ENCODE measurements around the gene IQCH. TPM values are rescaled to one million over a fixed set of nuclear protein-coding genes. Genes with fewer than 3 reads are reported as not detected.

Gene IQCH
- total RNA-seq, 1 donor from 2014 or later = 5.2 TPM

DNA sequence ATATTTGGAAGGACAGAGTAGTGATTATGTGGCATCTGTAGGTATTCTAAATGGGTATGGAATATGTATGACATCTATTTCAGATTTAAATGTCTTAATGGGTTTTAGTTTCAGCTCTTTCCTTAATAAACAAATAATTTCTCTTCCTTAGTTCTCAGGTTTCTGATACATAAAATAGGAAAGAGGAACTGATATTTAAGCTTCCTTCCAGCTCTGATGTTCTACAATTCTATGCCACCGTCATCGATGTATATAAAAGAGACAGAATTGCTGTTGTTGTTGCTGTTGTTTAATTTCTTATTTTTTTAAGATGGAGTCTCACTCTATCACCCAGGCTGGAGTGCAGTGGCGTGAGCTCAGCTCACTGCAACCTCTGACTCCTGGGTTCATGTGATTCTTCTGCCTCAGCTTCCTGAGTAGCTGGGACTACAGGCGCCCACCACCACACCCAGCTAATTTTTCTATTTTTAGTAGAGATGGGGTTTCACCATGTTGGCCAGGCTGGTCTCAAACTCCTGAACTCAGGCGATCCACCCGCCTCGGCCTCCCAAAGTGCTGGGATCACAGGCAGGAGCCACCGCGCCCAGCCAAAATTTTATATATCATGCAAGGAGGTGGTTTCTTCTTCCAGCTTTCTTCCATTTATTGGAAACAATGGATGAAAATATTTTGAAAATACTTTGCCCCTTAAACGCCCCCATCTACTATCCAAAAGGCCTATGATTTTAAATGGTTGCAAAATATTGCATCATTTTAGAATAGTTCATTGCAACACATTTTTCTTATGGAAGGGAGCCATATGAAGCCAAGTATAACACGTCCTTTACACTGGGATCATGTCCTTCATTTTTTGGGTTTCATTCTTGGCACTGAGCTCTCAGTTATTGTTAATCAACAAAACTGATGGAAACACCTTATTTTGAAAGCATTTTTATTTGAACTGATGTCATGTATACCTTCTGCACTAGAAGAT lies 252.5 kb downstream of the IQCH start:
- Mint-ChIP-seq H3K27me3 (no peaks in the 10 kb centered on the region), H3K36me3 (ENCODE audit: insufficient read depth) (peaks cover 6% of the 10 kb centered on the region), H3K9me3 (ENCODE audit: low read depth) (no peaks in the 10 kb centered on the region), H3K4me1 (ENCODE audit: low read depth) (peaks cover 6% of the 10 kb centered on the region), H3K27ac (no peak overlapping the region), H3K4me3 (ENCODE audit: low read depth) (no peak overlapping the region)
- DNase-seq (ENCODE audit: low spot score, unreplicated experiment) = no peak
- TF ChIP-seq, protein P1, sequence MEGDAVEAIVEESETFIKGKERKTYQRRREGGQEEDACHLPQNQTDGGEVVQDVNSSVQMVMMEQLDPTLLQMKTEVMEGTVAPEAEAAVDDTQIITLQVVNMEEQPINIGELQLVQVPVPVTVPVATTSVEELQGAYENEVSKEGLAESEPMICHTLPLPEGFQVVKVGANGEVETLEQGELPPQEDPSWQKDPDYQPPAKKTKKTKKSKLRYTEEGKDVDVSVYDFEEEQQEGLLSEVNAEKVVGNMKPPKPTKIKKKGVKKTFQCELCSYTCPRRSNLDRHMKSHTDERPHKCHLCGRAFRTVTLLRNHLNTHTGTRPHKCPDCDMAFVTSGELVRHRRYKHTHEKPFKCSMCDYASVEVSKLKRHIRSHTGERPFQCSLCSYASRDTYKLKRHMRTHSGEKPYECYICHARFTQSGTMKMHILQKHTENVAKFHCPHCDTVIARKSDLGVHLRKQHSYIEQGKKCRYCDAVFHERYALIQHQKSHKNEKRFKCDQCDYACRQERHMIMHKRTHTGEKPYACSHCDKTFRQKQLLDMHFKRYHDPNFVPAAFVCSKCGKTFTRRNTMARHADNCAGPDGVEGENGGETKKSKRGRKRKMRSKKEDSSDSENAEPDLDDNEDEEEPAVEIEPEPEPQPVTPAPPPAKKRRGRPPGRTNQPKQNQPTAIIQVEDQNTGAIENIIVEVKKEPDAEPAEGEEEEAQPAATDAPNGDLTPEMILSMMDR (IDR thresholded peaks at IDR 0.05; ENCODE audit: unreplicated experiment) = no peak

DNA sequence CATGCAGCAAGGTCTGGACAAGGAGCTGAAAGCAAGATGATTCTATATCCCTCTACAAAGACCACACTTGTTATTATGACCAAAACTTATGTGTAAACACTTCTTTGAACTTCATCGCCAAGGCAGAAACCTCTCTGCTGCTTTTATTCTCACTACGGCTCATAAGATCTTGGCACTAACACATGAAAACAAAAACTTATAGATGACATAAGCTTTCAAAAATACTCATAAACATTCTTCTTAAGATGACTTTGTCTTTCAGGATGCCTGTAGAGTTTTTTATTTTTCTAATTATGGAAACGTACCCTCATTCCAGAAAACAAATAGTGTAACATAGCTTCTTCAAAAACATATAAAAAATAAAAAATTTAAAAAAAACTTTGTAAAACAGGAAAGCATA lies 253.8 kb downstream of the IQCH start:
- Mint-ChIP-seq H3K27me3 (no peaks in the 10 kb centered on the region), H3K9me3 (ENCODE audit: low read depth) (no peaks in the 10 kb centered on the region), H3K27ac (no peak overlapping the region), H3K4me3 (ENCODE audit: low read depth) (no peak overlapping the region), H3K4me1 (ENCODE audit: low read depth) (peaks cover 4% of the 10 kb centered on the region), H3K36me3 (ENCODE audit: insufficient read depth) (peaks cover 10% of the 10 kb centered on the region)
- TF ChIP-seq, protein P1 (IDR thresholded peaks at IDR 0.05; ENCODE audit: unreplicated experiment) = no peak
- DNase-seq (ENCODE audit: low spot score, unreplicated experiment) = no peak

DNA sequence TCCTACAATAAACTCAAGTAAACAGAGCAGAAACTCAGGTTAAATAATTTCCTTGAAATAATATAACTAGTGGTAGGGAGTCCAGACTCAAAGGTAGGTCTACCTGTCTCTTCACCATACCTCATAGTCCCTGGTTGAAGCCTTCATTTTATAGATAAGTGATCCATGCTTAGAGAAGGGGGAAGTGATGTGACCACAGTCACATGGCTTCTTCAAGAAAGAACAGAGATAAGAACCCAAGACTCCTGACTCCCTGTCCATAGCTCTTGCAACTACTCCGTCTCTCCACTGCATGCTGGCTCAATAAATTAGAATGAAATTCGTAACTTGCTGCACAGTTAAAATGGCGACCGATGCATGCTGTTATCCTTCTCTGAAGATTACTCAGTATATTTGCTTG lies 255.3 kb downstream of the IQCH start:
- H3K27me3 Mint-ChIP-seq = no peaks in the 10 kb centered on the region
- TF ChIP-seq, protein P1 (IDR thresholded peaks at IDR 0.05; ENCODE audit: unreplicated experiment) = no peak
- H3K27ac Mint-ChIP-seq = no peak overlapping the region
- H3K4me1 Mint-ChIP-seq (ENCODE audit: low read depth) = peaks cover 4% of the 10 kb centered on the region
- peaks cover 13% of the 10 kb centered on the region for H3K36me3 Mint-ChIP-seq (ENCODE audit: insufficient read depth)
- no peaks in the 10 kb centered on the region for H3K9me3 Mint-ChIP-seq (ENCODE audit: low read depth)
- H3K4me3 Mint-ChIP-seq (ENCODE audit: low read depth) = no peak overlapping the region
- no peak for DNase-seq (ENCODE audit: low spot score, unreplicated experiment)

DNA sequence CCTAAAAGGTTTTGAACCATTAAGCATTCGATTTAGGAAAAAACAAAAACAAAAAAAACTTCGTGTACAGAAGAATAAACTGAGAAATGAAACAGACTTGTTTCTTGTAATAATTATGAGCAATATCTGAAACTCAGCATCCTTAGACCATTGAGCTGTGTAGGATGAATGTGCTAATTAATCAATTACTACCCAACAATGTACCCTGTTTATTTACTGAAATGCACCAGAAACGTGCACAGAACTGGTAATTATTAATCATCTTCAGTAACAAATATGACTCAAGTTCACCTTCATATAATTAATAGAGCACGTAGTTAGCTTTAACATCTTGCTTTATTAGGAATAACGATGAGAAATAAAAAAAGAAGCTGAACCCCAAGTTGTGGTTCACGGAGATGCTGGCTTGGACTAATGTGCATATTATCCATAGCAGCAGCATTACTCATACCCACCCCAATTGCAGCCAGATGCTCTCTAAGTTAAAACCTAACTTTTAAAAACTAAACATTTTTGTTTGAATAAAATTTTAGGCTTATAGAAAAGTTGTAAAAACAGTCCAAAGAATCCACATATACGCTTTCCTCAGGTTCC lies 256.1 kb downstream of the IQCH start:
- Mint-ChIP-seq H3K27me3 (no peaks in the 10 kb centered on the region), H3K4me1 (ENCODE audit: low read depth) (peaks cover 4% of the 10 kb centered on the region), H3K4me3 (ENCODE audit: low read depth) (no peak overlapping the region), H3K36me3 (ENCODE audit: insufficient read depth) (peaks cover 15% of the 10 kb centered on the region), H3K9me3 (ENCODE audit: low read depth) (no peaks in the 10 kb centered on the region), H3K27ac (no peak overlapping the region)
- TF ChIP-seq, protein P1 (IDR thresholded peaks at IDR 0.05; ENCODE audit: unreplicated experiment) = no peak
- no peak for DNase-seq (ENCODE audit: low spot score, unreplicated experiment)

DNA sequence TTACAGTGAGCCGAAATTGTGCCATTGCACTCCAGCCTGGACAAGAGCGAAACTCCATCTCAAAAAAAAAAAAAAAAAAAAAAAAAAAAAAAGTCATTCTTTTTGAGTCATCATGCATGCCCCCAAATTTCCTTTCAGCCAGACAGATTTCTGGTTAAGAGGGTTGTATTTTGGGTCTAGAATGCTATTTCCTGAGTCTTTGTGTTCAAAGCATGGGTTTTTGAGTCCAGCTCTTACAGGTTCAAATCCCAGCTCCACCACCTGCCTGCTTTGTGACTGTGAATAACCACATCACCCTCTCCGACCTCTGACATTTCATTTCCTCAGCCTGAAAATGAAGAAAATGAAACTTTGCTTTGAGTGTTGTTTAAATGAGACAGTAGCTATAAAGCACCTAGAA lies 257.0 kb downstream of the IQCH start:
- Mint-ChIP-seq H3K4me1 (ENCODE audit: low read depth) (no peaks in the 10 kb centered on the region), H3K27me3 (no peaks in the 10 kb centered on the region), H3K9me3 (ENCODE audit: low read depth) (no peaks in the 10 kb centered on the region), H3K36me3 (ENCODE audit: insufficient read depth) (peaks cover 15% of the 10 kb centered on the region), H3K4me3 (ENCODE audit: low read depth) (no peak overlapping the region), H3K27ac (no peak overlapping the region)
- TF ChIP-seq, protein P1 (IDR thresholded peaks at IDR 0.05; ENCODE audit: unreplicated experiment) = no peak
- DNase-seq (ENCODE audit: low spot score, unreplicated experiment) = no peak
